Inflammatory macrophage treated with lipopolysaccharide for 4 hours (primary cell): Measurements from ENCODE around the gene ARHGAP18.

Experiments used
- DNase-seq: peaks from one replicate; pipeline ENCODE4 v3.0.0-alpha.2; 2020

ARHGAP18 gene

GRCh38 chr6:129691043-129691640, 18.8 kb downstream of the ARHGAP18 start:
- no peak for DNase-seq

GRCh38 chr6:129686941-129687627, 22.9 kb downstream of the ARHGAP18 start:
- DNase-seq: peak; percentile 89

GRCh38 chr6:129685662-129686031, 24.3 kb downstream of the ARHGAP18 start:
- peak; percentile 88 for DNase-seq

- peak; percentile 79 for DNase-seq
These were observed 24.9 kb downstream of the ARHGAP18 start for GRCh38 chr6:129684903-129685661.

- no peak for DNase-seq
These were observed 25.6 kb downstream of the ARHGAP18 start for GRCh38 chr6:129684323-129684884.

GRCh38 chr6:129683601-129684322, 26.2 kb downstream of the ARHGAP18 start:
- DNase-seq: peak; percentile 98

GRCh38 chr6:129681913-129682205, 28.1 kb downstream of the ARHGAP18 start:
- no peak for DNase-seq

GRCh38 chr6:129680633-129681032, 29.3 kb downstream of the ARHGAP18 start:
- DNase-seq: no peak

GRCh38 chr6:129679758-129680157, 30.2 kb downstream of the ARHGAP18 start:
- no peak for DNase-seq

GRCh38 chr6:129679275-129679674, 30.7 kb downstream of the ARHGAP18 start:
- DNase-seq: no peak

- DNase-seq: no peak
These were observed 31.5 kb downstream of the ARHGAP18 start for GRCh38 chr6:129678463-129678862.

GRCh38 chr6:129677620-129678325, 32.2 kb downstream of the ARHGAP18 start:
- DNase-seq: no peak

- no peak for DNase-seq
These were observed 34.1 kb downstream of the ARHGAP18 start for GRCh38 chr6:129675669-129676472.

GRCh38 chr6:129673748-129674147, 36.2 kb downstream of the ARHGAP18 start:
- peak; percentile 30 for DNase-seq

- DNase-seq: peak; percentile 73
These were observed 36.9 kb downstream of the ARHGAP18 start for GRCh38 chr6:129672881-129673631.

GRCh38 chr6:129672341-129672682, 37.7 kb downstream of the ARHGAP18 start:
- peak; percentile 88 for DNase-seq

GRCh38 chr6:129671442-129672340, 38.3 kb downstream of the ARHGAP18 start:
- peak; percentile 97 for DNase-seq

- no peak for DNase-seq
These were observed 39.3 kb downstream of the ARHGAP18 start for GRCh38 chr6:129670634-129671033.

- no peak for DNase-seq
These were observed 42.4 kb downstream of the ARHGAP18 start for GRCh38 chr6:129667621-129668020.

- DNase-seq: no peak
These were observed 42.9 kb downstream of the ARHGAP18 start for GRCh38 chr6:129667034-129667433.
